Raji (cell line): ENCODE measurements around the gene HPSE2.

Source experiments
- POLR2A ChIP-seq: IDR thresholded peaks from 2 replicates; pipeline ENCODE4 v1.6.1; 2011; ENCODE audit warnings: low read depth, low read length, control low read depth; ENCODE audit not compliant: insufficient read depth

HPSE2 gene

GRCh38 chr10:98617906-98618520 lies 617.6 kb downstream of the HPSE2 start:
- TF ChIP-seq POLR2A, result no peak

- no peak for TF ChIP-seq POLR2A
Observed at GRCh38 chr10:98613446-98613845, 622.2 kb downstream of the HPSE2 start.

GRCh38 chr10:98611436-98611835 lies 624.2 kb downstream of the HPSE2 start:
- TF ChIP-seq POLR2A, result no peak

- no peak for TF ChIP-seq POLR2A
Observed at GRCh38 chr10:98610836-98611235, 624.8 kb downstream of the HPSE2 start.

GRCh38 chr10:98610301-98610700 lies 625.4 kb downstream of the HPSE2 start:
- TF ChIP-seq POLR2A, result no peak

GRCh38 chr10:98609265-98609664 lies 626.4 kb downstream of the HPSE2 start:
- TF ChIP-seq POLR2A, result no peak

GRCh38 chr10:98608411-98608810 lies 627.2 kb downstream of the HPSE2 start:
- TF ChIP-seq POLR2A, result no peak

- no peak for TF ChIP-seq POLR2A
Observed at GRCh38 chr10:98602224-98602623, 633.4 kb downstream of the HPSE2 start.

- TF ChIP-seq POLR2A, result no peak
Observed at GRCh38 chr10:98599032-98599610, 636.5 kb downstream of the HPSE2 start.

- TF ChIP-seq POLR2A, result no peak
Observed at GRCh38 chr10:98596404-98596803, 639.2 kb downstream of the HPSE2 start.

- TF ChIP-seq POLR2A, result no peak
Observed at GRCh38 chr10:98589691-98590090, 646.0 kb downstream of the HPSE2 start.

GRCh38 chr10:98589007-98589406 lies 646.6 kb downstream of the HPSE2 start:
- no peak for TF ChIP-seq POLR2A

GRCh38 chr10:98587156-98587837 lies 648.4 kb downstream of the HPSE2 start:
- no peak for TF ChIP-seq POLR2A

GRCh38 chr10:98586096-98586495 lies 649.6 kb downstream of the HPSE2 start:
- no peak for TF ChIP-seq POLR2A

GRCh38 chr10:98582363-98582762 lies 653.3 kb downstream of the HPSE2 start:
- no peak for TF ChIP-seq POLR2A

GRCh38 chr10:98577578-98577977 lies 658.1 kb downstream of the HPSE2 start:
- TF ChIP-seq POLR2A, result no peak
